CD4-positive, alpha-beta T cell treated with Interleukin-2 at 100 ng/mL for 4 hours (primary cell): ENCODE measurements around the gene CDKL5.

Experiments
- DNase-seq: peaks from one replicate; pipeline ENCODE4 v3.0.0-alpha.2; 2020; ENCODE audit warnings: low spot score

The CDKL5 gene

GRCh38 chrX:18457000-18457399 lies 31.6 kb downstream of the CDKL5 start:
- DNase-seq, result no peak

GRCh38 chrX:18461431-18461830 lies 36.0 kb downstream of the CDKL5 start:
- no peak for DNase-seq

- no peak for DNase-seq
Observed at GRCh38 chrX:18464499-18464898, 39.1 kb downstream of the CDKL5 start.

- DNase-seq, result no peak
Observed at GRCh38 chrX:18465051-18465450, 39.6 kb downstream of the CDKL5 start.

GRCh38 chrX:18468599-18468998 lies 43.2 kb downstream of the CDKL5 start:
- no peak for DNase-seq

- no peak for DNase-seq
Observed at GRCh38 chrX:18471296-18471695, 45.9 kb downstream of the CDKL5 start.

GRCh38 chrX:18490806-18491555 lies 65.6 kb downstream of the CDKL5 start:
- DNase-seq, result no peak

GRCh38 chrX:18491587-18492340 lies 66.4 kb downstream of the CDKL5 start:
- DNase-seq, result no peak

- DNase-seq, result no peak
Observed at GRCh38 chrX:18534949-18535348, 109.5 kb downstream of the CDKL5 start.

- DNase-seq, result no peak
Observed at GRCh38 chrX:18537068-18537467, 111.7 kb downstream of the CDKL5 start.

- no peak for DNase-seq
Observed at GRCh38 chrX:18537524-18537923, 112.1 kb downstream of the CDKL5 start.

GRCh38 chrX:18542131-18542530 lies 116.7 kb downstream of the CDKL5 start:
- DNase-seq, result no peak

GRCh38 chrX:18542905-18543304 lies 117.5 kb downstream of the CDKL5 start:
- DNase-seq, result no peak

GRCh38 chrX:18543738-18544137 lies 118.3 kb downstream of the CDKL5 start:
- DNase-seq, result no peak

- DNase-seq, result no peak
Observed at GRCh38 chrX:18545771-18546170, 120.4 kb downstream of the CDKL5 start.

GRCh38 chrX:18548996-18549395 lies 123.6 kb downstream of the CDKL5 start:
- no peak for DNase-seq

GRCh38 chrX:18549643-18550042 lies 124.2 kb downstream of the CDKL5 start:
- DNase-seq, result no peak

- no peak for DNase-seq
Observed at GRCh38 chrX:18557879-18558278, 132.5 kb downstream of the CDKL5 start.

GRCh38 chrX:18558799-18559198 lies 133.4 kb downstream of the CDKL5 start:
- DNase-seq, result no peak

- DNase-seq, result no peak
Observed at GRCh38 chrX:18561020-18561419, 135.6 kb downstream of the CDKL5 start.

GRCh38 chrX:18565727-18566126 lies 140.3 kb downstream of the CDKL5 start:
- no peak for DNase-seq

- no peak for DNase-seq
Observed at GRCh38 chrX:18566748-18567147, 141.3 kb downstream of the CDKL5 start.

GRCh38 chrX:18573556-18573955 lies 148.1 kb downstream of the CDKL5 start:
- no peak for DNase-seq

- DNase-seq, result no peak
Observed at GRCh38 chrX:18574591-18574990, 149.2 kb downstream of the CDKL5 start.
